Vagina (tissue), 2 donors: ENCODE results near the gene CRYM. TPM values are rescaled to one million over a fixed set of nuclear protein-coding genes. Genes with fewer than 3 reads are reported as not detected.
"Not testable (repeated sequence)": the region's sequence is repeated elsewhere in the genome, so short reads cannot be mapped to it uniquely, and the experiment has no call there.

ENCODE experiments used
- DNase-seq, 2 donors: peaks; one replicate each; pipeline ENCODE4 v3.0.0-alpha.2; 2017; ENCODE audit errors: extremely low spot score in 2 of 2
- H3K27ac ChIP-seq: fragments of 200-600 bp; sonication (generic); one replicate; pipeline ENCODE4 v1.5.1; 2019
- H3K27me3 ChIP-seq: fragments of 200-600 bp; sonication (generic); one replicate; pipeline ENCODE4 v1.5.1; 2019
- H3K36me3 ChIP-seq, 2 donors: fragments of 200-600 bp; sonication (generic); one replicate each; pipeline ENCODE4 v1.5.1; 2017 to 2019
- H3K4me1 ChIP-seq: fragments of 200-600 bp; sonication (generic); one replicate; pipeline ENCODE4 v1.5.1; 2019
- H3K4me3 ChIP-seq, 2 donors: fragments of 200-600 bp; sonication (generic); 1 replicate in 1 of 2; 2 replicates in 1 of 2; pipeline ENCODE4 v1.5.1; 2016 to 2019
- H3K9me3 ChIP-seq: fragments of 200-600 bp; sonication (generic); one replicate; pipeline ENCODE4 v1.5.1; 2019
- CTCF ChIP-seq, 3 experiments: fragments of 450-650 bp in 2 of 3; fragments of 200-600 bp in 1 of 3; sonication (generic) in 1 of 3; IDR thresholded peaks; one replicate each; pipeline ENCODE4 v1.5.1; 2017 to 2019; ENCODE audit warnings: antibody characterized with exemption in 3 of 3, mild to moderate bottlenecking in 2 of 3, moderate library complexity in 2 of 3
- POLR2A ChIP-seq, 2 donors: fragments of 450-650 bp; IDR thresholded peaks; one replicate each; pipeline ENCODE4 v1.6.1; 2017; ENCODE audit warnings: antibody characterized with exemption in 2 of 2, mild to moderate bottlenecking in 2 of 2, moderate library complexity in 2 of 2
- POLR2AphosphoS5 ChIP-seq, 2 donors: sonication (generic); formaldehyde crosslinking; IDR thresholded peaks; one replicate each; pipeline ENCODE4 v1.9.0; 2017; ENCODE audit warnings: antibody characterized with exemption in 2 of 2, mild to moderate bottlenecking in 2 of 2, low read depth in 1 of 2; ENCODE audit not compliant: insufficient read depth in 1 of 2
- intact Hi-C: fragments of 100-400 bp; cut with DNase I; formaldehyde crosslinking; loops from one replicate; pipeline ENCODE4 v1.15.1; 2023
- total RNA-seq: library from RNA; depleted of rRNA; stranded (reverse); fragments of >200 nt; gene quantifications from one replicate; pipeline ENCODE4 v1.2.3, GENCODE V29; 2016

The CRYM gene
- total RNA-seq, 1 donor from 2014 or later = 3.9 TPM

GRCh38 chr16:21314339-21314738, 36.2 kb upstream of the CRYM start:
- Histone ChIP-seq H3K4me3 (no peak overlapping the region), H3K4me1 (no peaks in the 10 kb centered on the region), H3K27ac (no peak overlapping the region), H3K27me3 (no peaks in the 10 kb centered on the region), H3K36me3 (no peaks in the 10 kb centered on the region), H3K9me3 (no peaks in the 10 kb centered on the region)
- no peak for DNase-seq
- intact Hi-C loops = no loop called here
- TF ChIP-seq CTCF (IDR thresholded peaks at IDR 0.05) (no peak), POLR2AphosphoS5 (IDR thresholded peaks at IDR 0.05; ENCODE audit: insufficient read depth in 1 of 2, low read depth in 1 of 2) (no peak), POLR2A (IDR thresholded peaks at IDR 0.05) (no peak)

GRCh38 chr16:21312863-21313372, 34.8 kb upstream of the CRYM start:
- H3K4me3 ChIP-seq, H3K4me1 ChIP-seq, intact Hi-C loops, H3K27me3 ChIP-seq, H3K27ac ChIP-seq, H3K36me3 ChIP-seq, DNase-seq, H3K9me3 ChIP-seq: not testable (repeated sequence)

- H3K4me3 ChIP-seq, H3K36me3 ChIP-seq, H3K4me1 ChIP-seq, H3K27ac ChIP-seq, H3K27me3 ChIP-seq, H3K9me3 ChIP-seq, DNase-seq, intact Hi-C loops: not testable (repeated sequence)
Observed at GRCh38 chr16:21312046-21312445, 34.0 kb upstream of the CRYM start.

GRCh38 chr16:21306712-21307111, 28.6 kb upstream of the CRYM start:
- H3K27me3 ChIP-seq, H3K27ac ChIP-seq, H3K4me3 ChIP-seq, DNase-seq, H3K36me3 ChIP-seq, H3K9me3 ChIP-seq: not testable (repeated sequence)
- intact Hi-C loops = loop anchor here (10.0 kb wide), 1 partner anchor 122 kb away; no protein-coding TSS in a partner anchor
- H3K4me1 ChIP-seq = peaks cover 19% of the 10 kb centered on the region

- Histone ChIP-seq H3K9me3 (no peaks in the 10 kb centered on the region), H3K4me1 (peaks cover 20% of the 10 kb centered on the region), H3K27me3 (no peaks in the 10 kb centered on the region), H3K27ac (peak overlapping the region; percentile 94), H3K36me3 (no peaks in the 10 kb centered on the region), H3K4me3 (peak overlapping the region in 1 of 2 donors; percentile 74)
- no peak for TF ChIP-seq CTCF (IDR thresholded peaks at IDR 0.05)
- peak in 1 of 2 donors; percentile 95 for TF ChIP-seq POLR2AphosphoS5 (IDR thresholded peaks at IDR 0.05; ENCODE audit: insufficient read depth in 1 of 2, low read depth in 1 of 2)
- TF ChIP-seq POLR2A (IDR thresholded peaks at IDR 0.05) = peak in 1 of 2 donors; percentile 41
- intact Hi-C loops = loop anchor here (5.0 to 10.0 kb wide), 2 partner anchors 118 to 146 kb away; partner anchors contain the start of gene LDAF1
- no peak for DNase-seq
Observed at GRCh38 chr16:21302898-21303528, 24.9 kb upstream of the CRYM start.

- Histone ChIP-seq H3K36me3 (no peaks in the 10 kb centered on the region), H3K4me1 (peaks cover 20% of the 10 kb centered on the region), H3K9me3 (no peaks in the 10 kb centered on the region), H3K27ac (peak overlapping the region; percentile 94), H3K4me3 (peak overlapping the region in 1 of 2 donors; percentile 74), H3K27me3 (no peaks in the 10 kb centered on the region)
- TF ChIP-seq POLR2AphosphoS5 (IDR thresholded peaks at IDR 0.05; ENCODE audit: insufficient read depth in 1 of 2, low read depth in 1 of 2) (no peak), POLR2A (IDR thresholded peaks at IDR 0.05) (no peak), CTCF (IDR thresholded peaks at IDR 0.05) (no peak)
- intact Hi-C loops = loop anchor here (5.0 to 10.0 kb wide), 2 partner anchors 118 to 145 kb away; partner anchors contain the start of gene LDAF1
- no peak for DNase-seq
Observed at GRCh38 chr16:21302454-21302853, 24.4 kb upstream of the CRYM start.
